Mammary epithelial cell (primary cell): ENCODE measurements around the gene SSH3.

Experiments
- EZH2 ChIP-seq: IDR thresholded peaks from 2 replicates; pipeline ENCODE4 v1.6.1; 2012; ENCODE audit warnings: low read length, inconsistent platforms, borderline replicate concordance
- TF ChIP-seq, protein P1 (sequence below), 2 donors: IDR thresholded peaks in 1 of 2; conservative IDR thresholded peaks in 1 of 2; 2 replicates each; pipeline ENCODE4 v1.5.1; 2011 to 2012; ENCODE audit warnings: inconsistent platforms in 2 of 2, low read length in 2 of 2, mild to moderate bottlenecking in 2 of 2, control low read depth in 1 of 2, low read depth in 1 of 2; ENCODE audit not compliant: insufficient read depth in 1 of 2; ENCODE audit errors: extremely low read depth in 1 of 2

- TF ChIP-seq, protein P1, sequence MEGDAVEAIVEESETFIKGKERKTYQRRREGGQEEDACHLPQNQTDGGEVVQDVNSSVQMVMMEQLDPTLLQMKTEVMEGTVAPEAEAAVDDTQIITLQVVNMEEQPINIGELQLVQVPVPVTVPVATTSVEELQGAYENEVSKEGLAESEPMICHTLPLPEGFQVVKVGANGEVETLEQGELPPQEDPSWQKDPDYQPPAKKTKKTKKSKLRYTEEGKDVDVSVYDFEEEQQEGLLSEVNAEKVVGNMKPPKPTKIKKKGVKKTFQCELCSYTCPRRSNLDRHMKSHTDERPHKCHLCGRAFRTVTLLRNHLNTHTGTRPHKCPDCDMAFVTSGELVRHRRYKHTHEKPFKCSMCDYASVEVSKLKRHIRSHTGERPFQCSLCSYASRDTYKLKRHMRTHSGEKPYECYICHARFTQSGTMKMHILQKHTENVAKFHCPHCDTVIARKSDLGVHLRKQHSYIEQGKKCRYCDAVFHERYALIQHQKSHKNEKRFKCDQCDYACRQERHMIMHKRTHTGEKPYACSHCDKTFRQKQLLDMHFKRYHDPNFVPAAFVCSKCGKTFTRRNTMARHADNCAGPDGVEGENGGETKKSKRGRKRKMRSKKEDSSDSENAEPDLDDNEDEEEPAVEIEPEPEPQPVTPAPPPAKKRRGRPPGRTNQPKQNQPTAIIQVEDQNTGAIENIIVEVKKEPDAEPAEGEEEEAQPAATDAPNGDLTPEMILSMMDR (conservative IDR thresholded peaks at IDR 0.05 in 1 of 2, IDR thresholded peaks at IDR 0.05 in 1 of 2; ENCODE audit: extremely low read depth in 1 of 2, insufficient read depth in 1 of 2, low read depth in 1 of 2, low read length in 2 of 2) = no peak
- TF ChIP-seq EZH2 = no peak
Observed at GRCh38 chr11:67301951-67302516, 1.3 kb upstream of the SSH3 start.
